Activated effector memory CD4-positive, alpha-beta T cell treated with anti-CD3 and anti-CD28 coated beads, Interleukin-2, amount 50 U/mL, for 16 hours (primary cell): ENCODE results near the gene KCNMB2.

Experiments
- DNase-seq: peaks from one replicate; pipeline ENCODE4 v3.0.0-alpha.2; 2020

Gene KCNMB2

DNA sequence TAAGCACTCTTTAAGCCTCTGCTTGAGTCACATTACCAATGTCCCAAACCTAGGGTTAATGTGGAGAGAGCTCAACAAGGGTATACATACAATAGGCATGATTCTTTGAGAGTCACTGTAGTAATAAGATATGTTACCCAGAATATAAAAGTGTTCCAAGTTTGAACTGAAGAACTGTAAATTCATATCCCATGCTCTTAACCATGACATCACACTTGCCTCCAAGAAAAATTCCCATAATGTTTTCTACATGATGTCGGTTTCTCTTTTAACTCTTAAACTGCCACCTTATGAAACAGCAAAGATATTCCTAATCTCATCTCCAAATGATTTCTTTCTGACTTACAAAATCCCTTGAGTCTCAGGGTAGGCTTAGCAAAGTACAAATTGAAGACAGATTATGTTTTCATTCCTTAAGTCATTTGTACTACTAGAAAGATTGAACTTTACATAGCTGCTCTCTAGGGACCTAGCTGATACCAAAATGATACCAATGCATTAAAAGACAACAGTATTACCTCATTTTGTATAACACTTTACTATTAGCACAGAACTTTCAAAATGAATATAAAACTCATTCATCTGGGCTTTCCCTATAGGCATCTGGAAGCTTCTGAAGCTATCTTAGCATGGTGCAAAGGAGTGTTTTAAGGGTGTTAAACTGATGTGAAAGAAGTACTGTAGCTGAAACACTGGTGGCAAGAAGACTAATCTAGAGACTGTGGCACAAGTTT is 127.1 kb downstream of the KCNMB2 start:
- no peak for DNase-seq

DNA sequence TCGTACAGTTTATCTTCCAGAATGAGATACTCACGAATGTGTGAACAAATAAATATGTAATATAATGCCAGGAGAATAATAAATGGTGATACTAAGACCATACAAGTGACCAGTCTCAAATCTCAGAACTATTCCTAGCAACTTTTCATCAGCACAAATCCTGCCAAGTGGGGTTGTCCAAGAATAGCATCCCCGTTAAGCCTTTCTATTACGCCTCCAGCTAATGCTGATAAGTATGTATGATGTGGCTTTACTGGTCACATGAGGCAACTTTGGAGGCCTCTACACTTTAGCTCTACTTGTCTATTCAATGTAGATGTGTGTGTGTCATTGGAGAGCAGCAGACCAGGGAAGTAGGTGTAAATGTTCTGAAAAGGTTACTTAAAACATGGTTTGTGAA is 129.5 kb downstream of the KCNMB2 start:
- DNase-seq: no peak

- no peak for DNase-seq
Measured at GRCh38 chr3:178669022-178669601, 132.9 kb downstream of the KCNMB2 start.

DNA sequence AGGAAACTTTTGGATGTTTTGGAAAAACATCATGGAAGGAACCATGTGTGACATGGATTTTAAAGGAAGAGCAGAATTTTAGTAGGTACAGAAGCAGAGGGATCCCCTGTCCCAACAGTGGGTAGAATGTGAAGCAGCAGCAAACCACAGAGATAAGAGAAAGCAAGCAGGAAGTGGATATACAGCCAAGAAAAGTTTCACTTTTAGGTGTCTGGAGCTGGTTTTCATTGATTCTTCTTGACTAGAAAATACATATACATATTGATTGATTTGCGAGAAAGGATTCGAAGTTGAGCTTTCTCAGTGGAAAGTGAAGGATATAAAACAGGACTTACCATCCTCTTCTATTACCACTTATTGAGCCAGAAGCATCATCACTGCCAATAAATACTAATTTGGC is 133.5 kb downstream of the KCNMB2 start:
- DNase-seq: no peak

DNA sequence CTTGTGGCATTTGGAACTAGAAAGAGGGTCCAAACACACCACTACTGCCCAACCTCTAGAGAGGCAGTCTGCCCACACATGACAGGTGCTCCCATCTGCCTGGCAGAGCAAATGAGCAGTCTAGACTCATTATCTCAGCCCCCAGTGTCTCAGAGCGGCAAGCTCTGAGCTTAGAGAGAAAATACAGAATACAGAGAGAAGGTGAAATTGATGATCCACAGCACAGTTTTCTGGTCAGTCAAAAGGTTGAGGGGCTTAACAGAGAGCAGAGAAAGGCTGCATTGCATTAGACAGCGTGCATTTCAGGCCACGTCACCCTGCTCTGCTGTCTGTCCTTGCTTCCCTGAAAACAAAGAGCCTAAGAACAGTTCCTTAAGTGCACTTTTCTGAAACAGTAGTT is 135.1 kb downstream of the KCNMB2 start:
- no peak for DNase-seq

DNA sequence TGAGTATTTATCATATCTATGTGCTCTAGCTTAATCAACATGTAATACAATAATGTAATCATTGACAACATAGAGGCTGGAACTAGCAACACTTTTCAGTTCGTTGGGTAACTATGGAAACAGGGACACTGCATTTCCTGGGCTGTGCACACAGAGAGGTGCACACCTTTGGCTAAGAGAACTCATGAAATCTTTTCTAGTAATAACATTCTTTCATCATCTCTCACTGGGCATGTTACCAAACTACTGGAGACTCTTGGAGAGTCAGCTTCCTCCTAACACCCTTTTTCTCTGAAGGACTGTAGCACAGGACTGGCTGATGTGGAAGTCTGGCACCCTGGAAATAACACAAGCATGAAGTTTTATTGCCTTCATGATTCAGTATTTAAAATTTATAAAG is 135.6 kb downstream of the KCNMB2 start:
- no peak for DNase-seq

GRCh38 chr3:178672275-178672674 is 136.0 kb downstream of the KCNMB2 start:
- no peak for DNase-seq

GRCh38 chr3:178673529-178673928 is 137.3 kb downstream of the KCNMB2 start:
- DNase-seq: no peak

- no peak for DNase-seq
Measured at GRCh38 chr3:178676077-178676476, 139.8 kb downstream of the KCNMB2 start.

GRCh38 chr3:178676942-178677790 is 140.9 kb downstream of the KCNMB2 start:
- no peak for DNase-seq

DNA sequence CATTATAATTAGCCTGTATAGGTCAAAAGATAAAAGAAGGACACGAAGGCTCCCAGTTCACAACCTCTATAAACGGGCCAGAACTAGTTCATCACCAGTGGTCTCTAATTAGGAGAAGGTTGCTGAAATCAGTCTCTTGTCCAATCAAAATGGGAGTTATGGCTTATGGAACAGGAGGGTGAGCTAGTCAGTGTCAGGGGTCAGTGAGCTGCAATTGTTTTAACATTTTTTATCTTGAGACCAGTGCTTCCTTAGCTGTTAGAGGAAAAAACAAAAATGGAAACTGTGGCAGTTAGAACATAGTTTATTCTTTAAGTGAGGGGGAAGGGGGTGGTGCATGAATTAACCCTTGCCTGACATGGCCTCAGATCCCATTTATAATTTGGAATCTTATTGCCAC is 141.7 kb downstream of the KCNMB2 start:
- no peak for DNase-seq

- no peak for DNase-seq
Measured at GRCh38 chr3:178680037-178680436, 143.8 kb downstream of the KCNMB2 start.

DNA sequence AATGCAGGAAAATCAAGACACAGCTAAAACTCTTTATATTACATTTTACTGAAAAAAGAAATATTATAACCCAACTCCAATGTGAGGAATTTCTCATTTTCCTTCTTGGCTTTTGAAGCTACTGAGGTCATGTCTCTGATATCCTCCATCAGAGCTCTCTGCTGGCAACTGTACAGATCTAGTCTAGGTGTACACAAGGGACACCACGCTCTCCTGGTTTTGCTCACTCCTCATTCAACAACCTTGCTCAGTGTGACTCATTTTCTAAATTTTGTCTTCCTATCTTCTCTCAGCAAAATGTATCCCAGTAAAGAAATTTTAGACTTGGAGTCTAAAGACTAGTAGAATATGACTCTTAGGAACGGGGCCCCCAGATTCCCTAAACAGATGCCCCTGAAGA is 144.3 kb downstream of the KCNMB2 start:
- DNase-seq: no peak

- no peak for DNase-seq
Measured at GRCh38 chr3:178684881-178685590, 148.8 kb downstream of the KCNMB2 start.

- no peak for DNase-seq
Measured at GRCh38 chr3:178685591-178685906, 149.3 kb downstream of the KCNMB2 start.

- DNase-seq: no peak
Measured at GRCh38 chr3:178686826-178687225, 150.6 kb downstream of the KCNMB2 start.

- DNase-seq: no peak
Measured at GRCh38 chr3:178690571-178690970, 154.3 kb downstream of the KCNMB2 start.

- no peak for DNase-seq
Measured at GRCh38 chr3:178699364-178699763, 163.1 kb downstream of the KCNMB2 start.

GRCh38 chr3:178699810-178700209 is 163.6 kb downstream of the KCNMB2 start:
- DNase-seq: no peak

GRCh38 chr3:178703268-178703975 is 167.2 kb downstream of the KCNMB2 start:
- DNase-seq: no peak

DNA sequence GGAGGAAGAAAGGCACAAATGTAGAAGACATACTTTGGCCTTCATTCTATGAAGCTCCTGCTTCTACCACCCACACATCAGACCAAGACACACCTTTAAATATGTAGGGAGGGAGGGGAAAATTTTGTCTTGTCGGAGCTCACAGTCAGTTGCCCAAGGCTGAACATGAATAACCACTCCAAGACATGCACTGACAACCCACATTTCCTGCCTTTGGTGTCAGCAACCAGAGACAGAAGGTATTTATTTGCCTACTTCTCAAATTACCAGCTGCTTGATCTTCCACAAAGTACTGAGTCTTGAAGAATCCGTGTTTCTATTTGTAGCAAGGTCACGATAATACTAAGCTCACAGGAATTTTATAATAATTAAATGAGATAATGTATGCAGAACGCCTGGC is 169.7 kb downstream of the KCNMB2 start:
- no peak for DNase-seq

DNA sequence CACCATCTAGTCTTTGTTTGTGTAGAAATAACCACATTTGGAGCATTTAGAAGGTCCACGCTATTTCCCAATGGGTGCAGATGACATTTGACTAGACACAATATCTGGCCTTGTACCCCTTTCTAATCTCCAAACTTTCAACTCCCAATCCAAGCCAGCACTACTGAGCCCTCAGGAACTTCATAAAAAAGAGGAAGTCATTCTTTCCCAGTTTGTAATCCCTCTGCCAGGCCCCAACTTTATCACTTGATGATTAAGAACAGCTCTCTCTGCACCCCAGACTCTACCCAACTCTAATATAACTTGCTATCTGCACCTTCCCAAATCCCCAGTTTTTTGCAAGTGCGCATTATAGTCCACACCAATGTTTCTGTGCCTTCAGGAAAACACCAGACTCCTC is 170.2 kb downstream of the KCNMB2 start:
- no peak for DNase-seq
